ENCODE results near the gene NINJ1.

GRCh38 chr9:93105620-93106019 is 28.4 kb downstream of the NINJ1 start:
- TF ChIP-seq, protein P1, sequence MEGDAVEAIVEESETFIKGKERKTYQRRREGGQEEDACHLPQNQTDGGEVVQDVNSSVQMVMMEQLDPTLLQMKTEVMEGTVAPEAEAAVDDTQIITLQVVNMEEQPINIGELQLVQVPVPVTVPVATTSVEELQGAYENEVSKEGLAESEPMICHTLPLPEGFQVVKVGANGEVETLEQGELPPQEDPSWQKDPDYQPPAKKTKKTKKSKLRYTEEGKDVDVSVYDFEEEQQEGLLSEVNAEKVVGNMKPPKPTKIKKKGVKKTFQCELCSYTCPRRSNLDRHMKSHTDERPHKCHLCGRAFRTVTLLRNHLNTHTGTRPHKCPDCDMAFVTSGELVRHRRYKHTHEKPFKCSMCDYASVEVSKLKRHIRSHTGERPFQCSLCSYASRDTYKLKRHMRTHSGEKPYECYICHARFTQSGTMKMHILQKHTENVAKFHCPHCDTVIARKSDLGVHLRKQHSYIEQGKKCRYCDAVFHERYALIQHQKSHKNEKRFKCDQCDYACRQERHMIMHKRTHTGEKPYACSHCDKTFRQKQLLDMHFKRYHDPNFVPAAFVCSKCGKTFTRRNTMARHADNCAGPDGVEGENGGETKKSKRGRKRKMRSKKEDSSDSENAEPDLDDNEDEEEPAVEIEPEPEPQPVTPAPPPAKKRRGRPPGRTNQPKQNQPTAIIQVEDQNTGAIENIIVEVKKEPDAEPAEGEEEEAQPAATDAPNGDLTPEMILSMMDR (IDR thresholded peaks at IDR 0.05), result no peak
- no peak for TF ChIP-seq ZFX (IDR thresholded peaks at IDR 0.05; ENCODE audit: borderline replicate concordance)

Measured in 22Rv1 (cell line).